ENCODE results near the gene MPHOSPH9.

DNA sequence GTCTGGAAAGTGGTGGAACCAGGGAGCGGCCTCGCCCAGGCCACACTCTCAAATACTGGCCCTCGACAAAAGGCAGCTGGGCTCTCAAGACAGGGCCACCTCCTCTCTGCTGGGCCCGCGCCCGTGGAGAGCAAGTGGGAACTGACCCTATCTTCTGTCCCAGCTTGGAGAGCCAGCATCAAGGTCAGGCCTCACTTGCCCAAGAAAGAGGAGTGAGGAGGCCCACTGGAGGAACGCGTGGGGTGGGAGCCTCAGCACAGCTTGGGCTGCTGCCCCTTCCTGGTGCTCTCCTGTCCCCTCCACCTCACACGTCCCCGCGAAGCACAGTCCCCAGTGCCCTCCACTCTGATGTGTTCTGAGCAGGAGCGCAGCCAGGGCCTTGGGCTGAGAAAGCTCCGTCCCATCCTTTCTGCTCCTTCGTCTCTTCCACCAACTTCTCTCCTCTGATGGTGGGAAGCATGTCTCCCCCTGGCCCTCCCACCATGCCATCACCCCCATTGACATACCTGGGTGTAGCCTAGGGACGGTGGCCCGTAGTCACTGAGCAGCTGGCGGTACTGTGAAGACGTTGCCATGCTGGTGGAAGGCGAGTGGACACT lies 33.8 kb upstream of the MPHOSPH9 start:
- no peak for TF ChIP-seq NR1H2 (CRISPR knock-in tag; IDR thresholded peaks at IDR 0.05)
- no peak for TF ChIP-seq TCF7 (CRISPR knock-in tag; IDR thresholded peaks at IDR 0.05; ENCODE audit: low read depth)
- no peak for TF ChIP-seq JUN (CRISPR knock-in tag; IDR thresholded peaks at IDR 0.05)
- TF ChIP-seq, protein P1, sequence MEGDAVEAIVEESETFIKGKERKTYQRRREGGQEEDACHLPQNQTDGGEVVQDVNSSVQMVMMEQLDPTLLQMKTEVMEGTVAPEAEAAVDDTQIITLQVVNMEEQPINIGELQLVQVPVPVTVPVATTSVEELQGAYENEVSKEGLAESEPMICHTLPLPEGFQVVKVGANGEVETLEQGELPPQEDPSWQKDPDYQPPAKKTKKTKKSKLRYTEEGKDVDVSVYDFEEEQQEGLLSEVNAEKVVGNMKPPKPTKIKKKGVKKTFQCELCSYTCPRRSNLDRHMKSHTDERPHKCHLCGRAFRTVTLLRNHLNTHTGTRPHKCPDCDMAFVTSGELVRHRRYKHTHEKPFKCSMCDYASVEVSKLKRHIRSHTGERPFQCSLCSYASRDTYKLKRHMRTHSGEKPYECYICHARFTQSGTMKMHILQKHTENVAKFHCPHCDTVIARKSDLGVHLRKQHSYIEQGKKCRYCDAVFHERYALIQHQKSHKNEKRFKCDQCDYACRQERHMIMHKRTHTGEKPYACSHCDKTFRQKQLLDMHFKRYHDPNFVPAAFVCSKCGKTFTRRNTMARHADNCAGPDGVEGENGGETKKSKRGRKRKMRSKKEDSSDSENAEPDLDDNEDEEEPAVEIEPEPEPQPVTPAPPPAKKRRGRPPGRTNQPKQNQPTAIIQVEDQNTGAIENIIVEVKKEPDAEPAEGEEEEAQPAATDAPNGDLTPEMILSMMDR (IDR thresholded peaks at IDR 0.05), result no peak
- TF ChIP-seq, protein P2, sequence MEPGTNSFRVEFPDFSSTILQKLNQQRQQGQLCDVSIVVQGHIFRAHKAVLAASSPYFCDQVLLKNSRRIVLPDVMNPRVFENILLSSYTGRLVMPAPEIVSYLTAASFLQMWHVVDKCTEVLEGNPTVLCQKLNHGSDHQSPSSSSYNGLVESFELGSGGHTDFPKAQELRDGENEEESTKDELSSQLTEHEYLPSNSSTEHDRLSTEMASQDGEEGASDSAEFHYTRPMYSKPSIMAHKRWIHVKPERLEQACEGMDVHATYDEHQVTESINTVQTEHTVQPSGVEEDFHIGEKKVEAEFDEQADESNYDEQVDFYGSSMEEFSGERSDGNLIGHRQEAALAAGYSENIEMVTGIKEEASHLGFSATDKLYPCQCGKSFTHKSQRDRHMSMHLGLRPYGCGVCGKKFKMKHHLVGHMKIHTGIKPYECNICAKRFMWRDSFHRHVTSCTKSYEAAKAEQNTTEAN (CRISPR knock-in tag; IDR thresholded peaks at IDR 0.05), result no peak
